T-helper 2 cell (primary cell): ENCODE results near the gene SDK1.

ENCODE experiments used
- DNase-seq, 5 experiments: peaks; one replicate each; pipeline versions ENCODE4 v3.0.0 to v3.0.0-alpha.2; 2012 to 2022

Gene SDK1

GRCh38 chr7:3965794-3966395, 664.8 kb downstream of the SDK1 start:
- DNase-seq, result no peak

GRCh38 chr7:3968234-3968633, 667.2 kb downstream of the SDK1 start:
- DNase-seq, result no peak

- no peak for DNase-seq
These were observed 668.2 kb downstream of the SDK1 start for GRCh38 chr7:3969286-3969685.

- DNase-seq, result no peak
These were observed 670.3 kb downstream of the SDK1 start for GRCh38 chr7:3971323-3971722.

GRCh38 chr7:3973264-3973663, 672.2 kb downstream of the SDK1 start:
- DNase-seq, result no peak

GRCh38 chr7:3974329-3974728, 673.3 kb downstream of the SDK1 start:
- no peak for DNase-seq

- no peak for DNase-seq
These were observed 674.3 kb downstream of the SDK1 start for GRCh38 chr7:3975371-3975770.

- no peak for DNase-seq
These were observed 676.3 kb downstream of the SDK1 start for GRCh38 chr7:3977391-3977790.

- no peak for DNase-seq
These were observed 677.8 kb downstream of the SDK1 start for GRCh38 chr7:3978839-3979238.

- no peak for DNase-seq
These were observed 678.7 kb downstream of the SDK1 start for GRCh38 chr7:3979611-3980299.

- no peak for DNase-seq
These were observed 679.2 kb downstream of the SDK1 start for GRCh38 chr7:3980300-3980643.

GRCh38 chr7:3981281-3981680, 680.2 kb downstream of the SDK1 start:
- DNase-seq, result no peak

- DNase-seq, result no peak
These were observed 683.4 kb downstream of the SDK1 start for GRCh38 chr7:3984456-3984855.

GRCh38 chr7:3986927-3987326, 685.9 kb downstream of the SDK1 start:
- no peak for DNase-seq

GRCh38 chr7:3987426-3987927, 686.4 kb downstream of the SDK1 start:
- DNase-seq, result no peak

- no peak for DNase-seq
These were observed 688.7 kb downstream of the SDK1 start for GRCh38 chr7:3989723-3990122.

GRCh38 chr7:3991731-3992231, 690.7 kb downstream of the SDK1 start:
- no peak for DNase-seq

GRCh38 chr7:3992841-3993240, 691.8 kb downstream of the SDK1 start:
- no peak for DNase-seq

GRCh38 chr7:3994764-3995163, 693.7 kb downstream of the SDK1 start:
- DNase-seq, result no peak

- DNase-seq, result peak in 1 of 5 experiments; percentile 11
These were observed 694.1 kb downstream of the SDK1 start for GRCh38 chr7:3995187-3995586.

- no peak for DNase-seq
These were observed 697.0 kb downstream of the SDK1 start for GRCh38 chr7:3998060-3998459.

GRCh38 chr7:4000139-4000538, 699.1 kb downstream of the SDK1 start:
- DNase-seq, result no peak

- no peak for DNase-seq
These were observed 699.9 kb downstream of the SDK1 start for GRCh38 chr7:4000934-4001333.

GRCh38 chr7:4001742-4002141, 700.7 kb downstream of the SDK1 start:
- DNase-seq, result no peak

GRCh38 chr7:4003503-4003902, 702.5 kb downstream of the SDK1 start:
- no peak for DNase-seq
